PC-9 (cell line): ENCODE results near the gene PCDHB6. TPM values are rescaled to one million over a fixed set of nuclear protein-coding genes. Genes with fewer than 3 reads are reported as not detected.
"Not testable (repeated sequence)": the region's sequence is repeated elsewhere in the genome, so short reads cannot be mapped to it uniquely, and the experiment has no call there.

Source experiments
- BruUV-seq: library from RNA; stranded (reverse); fragments of 400-500 nt; replicated peaks from 2 replicates; lab custom pipeline; 2021; lab: Mats Ljungman, UMichigan
- CTCF ChIA-PET: fragments of 300-600 bp; sonication (Branson Sonifier 250); formaldehyde crosslinking; loops from one replicate; lab custom pipeline; 2022; ENCODE audit warnings: antibody characterized with exemption; lab: Charles Lee
- POLR2A ChIA-PET: fragments of 300-600 bp; sonication (Branson Sonifier 250); formaldehyde crosslinking; loops from one replicate; lab custom pipeline; 2022; ENCODE audit warnings: antibody characterized with exemption; ENCODE audit not compliant: unreplicated experiment; lab: Charles Lee
- DNase-seq, 2 experiments: peaks; one replicate each; pipeline versions ENCODE4 v3.0.0 to v3.0.0-alpha.2; 2015 to 2022; ENCODE audit warnings: mixed read lengths in 1 of 2
- H2AFZ ChIP-seq: fragments of 200-600 bp; sonication (generic); 2 replicates; pipeline ENCODE4 v1.8.1; 2017; ENCODE audit warnings: antibody characterized with exemption
- H3F3A ChIP-seq: fragments of 200-600 bp; sonication (generic); 2 replicates; pipeline ENCODE4 v1.8.1; 2017; ENCODE audit warnings: antibody characterized with exemption, mild to moderate bottlenecking, low read depth; ENCODE audit not compliant: insufficient read depth
- H3K27ac ChIP-seq: fragments of 200-600 bp; sonication (generic); 2 replicates; pipeline ENCODE4 v1.6.1; 2016; ENCODE audit warnings: mixed run types
- H3K27me3 ChIP-seq: fragments of 200-600 bp; sonication (generic); 2 replicates; pipeline ENCODE4 v1.6.1; 2016; ENCODE audit warnings: low read depth, mixed run types; ENCODE audit not compliant: insufficient read depth
- H3K36me3 ChIP-seq: fragments of 200-600 bp; sonication (generic); 2 replicates; pipeline ENCODE4 v1.6.1; 2016; ENCODE audit warnings: low read depth, mixed run types
- H3K4me1 ChIP-seq: fragments of 200-600 bp; sonication (generic); replicated peaks from 2 replicates; pipeline ENCODE4 v1.6.1; 2016; ENCODE audit warnings: mixed run types; ENCODE audit not compliant: insufficient read depth
- H3K4me2 ChIP-seq: fragments of 200-600 bp; sonication (generic); 2 replicates; pipeline ENCODE4 v1.6.1; 2017; ENCODE audit warnings: mixed run types
- H3K4me3 ChIP-seq: fragments of 200-600 bp; sonication (generic); 2 replicates; pipeline ENCODE4 v1.6.1; 2016; ENCODE audit warnings: mixed run types
- H3K79me2 ChIP-seq: fragments of 200-600 bp; sonication (generic); 2 replicates; pipeline ENCODE4 v1.6.1; 2017; ENCODE audit warnings: low read depth, mixed run types
- H3K9me2 ChIP-seq: fragments of 200-600 bp; sonication (generic); 2 replicates; pipeline ENCODE4 v1.8.1; 2017; ENCODE audit warnings: mild to moderate bottlenecking; ENCODE audit not compliant: insufficient read depth
- H3K9me3 ChIP-seq: fragments of 200-600 bp; sonication (generic); 2 replicates; pipeline ENCODE4 v1.8.1; 2016; ENCODE audit warnings: low read depth; ENCODE audit not compliant: insufficient read depth
- H4K20me1 ChIP-seq: fragments of 200-600 bp; sonication (generic); 2 replicates; pipeline ENCODE4 v1.8.1; 2017; ENCODE audit not compliant: insufficient read depth
- CTCF ChIP-seq: fragments of 200-600 bp; sonication (generic); conservative IDR thresholded peaks from 2 replicates; pipeline ENCODE4 v1.6.1; 2017; ENCODE audit warnings: mixed run types, antibody characterized with exemption, mild to moderate bottlenecking, moderate library complexity
- EZH2 ChIP-seq: fragments of 200-600 bp; sonication (generic); IDR thresholded peaks from 2 replicates; pipeline ENCODE4 v1.8.0; 2017; ENCODE audit warnings: antibody characterized with exemption, low read depth
- intact Hi-C: fragments of 100-400 bp; cut with micrococcal nuclease; formaldehyde crosslinking; loops from one replicate; pipeline ENCODE4 v1.10.0; 2022; ENCODE audit not compliant: unreplicated experiment
- total RNA-seq: library from RNA; stranded (reverse); gene quantifications from 2 replicates; pipeline ENCODE4 v1.2.3, GENCODE V29; 2021

The PCDHB6 gene
- total RNA-seq, 1 experiment from 2014 or later, result not detected

GRCh38 chr5:141135718-141136266 is 14.1 kb upstream of the PCDHB6 start:
- Histone ChIP-seq H3K27me3 (no peaks in the 10 kb centered on the region), H3K4me2 (no peak overlapping the region), H3K9me3 (no peaks in the 10 kb centered on the region), H2AFZ (no peak overlapping the region), H3F3A (no peaks in the 10 kb centered on the region), H3K4me3 (no peak overlapping the region), H3K4me1 (no peaks in the 10 kb centered on the region), H3K9me2 (no peaks in the 10 kb centered on the region), H3K79me2 (no peaks in the 10 kb centered on the region), H3K36me3 (no peaks in the 10 kb centered on the region), H3K27ac (no peak overlapping the region), H4K20me1 (no peaks in the 10 kb centered on the region)
- ChIA-PET CTCF (no interaction called here), POLR2A (no interaction called here)
- TF ChIP-seq EZH2, result no peak
- TF ChIP-seq CTCF, result no peak
- intact Hi-C loops, result no loop called here
- no TSS peak for BruUV-seq
- no peak for DNase-seq

- intact Hi-C loops, H3K27ac ChIP-seq, H4K20me1 ChIP-seq, H3K9me2 ChIP-seq, H3K4me2 ChIP-seq, H3K27me3 ChIP-seq, CTCF ChIA-PET, H3K4me3 ChIP-seq, H3K9me3 ChIP-seq, H3K4me1 ChIP-seq, DNase-seq, BruUV-seq, H3K36me3 ChIP-seq, H2AFZ ChIP-seq, H3K79me2 ChIP-seq, H3F3A ChIP-seq: not testable (repeated sequence)
- POLR2A ChIA-PET, result interaction anchor here (0.7 kb wide), 1 partner anchor 515 kb away, joined by 3 read pairs; no protein-coding TSS in a partner anchor
Measured at GRCh38 chr5:141137346-141137745, 12.5 kb upstream of the PCDHB6 start.

- H3K4me2 ChIP-seq, result no peak overlapping the region
- no peaks in the 10 kb centered on the region for H4K20me1 ChIP-seq
- no TSS peak for BruUV-seq
- H3K4me3 ChIP-seq, result no peak overlapping the region
- H3K79me2 ChIP-seq, result no peaks in the 10 kb centered on the region
- CTCF ChIA-PET, result interaction anchor here (0.7 kb wide), 1 partner anchor 10 kb away, joined by 4 read pairs; no protein-coding TSS in a partner anchor
- TF ChIP-seq CTCF, result no peak
- no peak for TF ChIP-seq EZH2
- no peaks in the 10 kb centered on the region for H3F3A ChIP-seq
- H3K9me3 ChIP-seq, result no peaks in the 10 kb centered on the region
- DNase-seq, result no peak
- no peaks in the 10 kb centered on the region for H3K9me2 ChIP-seq
- POLR2A ChIA-PET, result no interaction called here
- H3K27me3 ChIP-seq, result no peaks in the 10 kb centered on the region
- H3K4me1 ChIP-seq, result no peaks in the 10 kb centered on the region
- intact Hi-C loops, result no loop called here
- no peaks in the 10 kb centered on the region for H3K36me3 ChIP-seq
- H2AFZ ChIP-seq, result no peak overlapping the region
- no peak overlapping the region for H3K27ac ChIP-seq
Measured at GRCh38 chr5:141150224-141150992, 551 bp downstream of the PCDHB6 start.
